AG04450 (cell line): Measurements from ENCODE around the gene ARHGAP24. TPM values are rescaled to one million over a fixed set of nuclear protein-coding genes. Genes with fewer than 3 reads are reported as not detected.
"Not testable (repeated sequence)": the region's sequence is repeated elsewhere in the genome, so short reads cannot be mapped to it uniquely, and the experiment has no call there.

ENCODE experiments used
- CTCF ChIA-PET: fragments of 300-600, 350-600 bp; formaldehyde crosslinking; extraction: SDS; loops from one replicate; lab custom pipeline; 2022; ENCODE audit warnings: antibody characterized with exemption, inconsistent platforms; lab: Charles Lee
- POLR2A ChIA-PET: fragments of 350-600 bp; formaldehyde crosslinking; extraction: SDS; loops from one replicate; lab custom pipeline; 2021; ENCODE audit warnings: antibody characterized with exemption, inconsistent platforms; lab: Yijun Ruan, JAX
- DNase-seq: peaks from one replicate; pipeline ENCODE4 v3.0.0-alpha.2; 2011; ENCODE audit warnings: low read depth, low spot score
- H3K27ac ChIP-seq: one replicate; pipeline ENCODE4 v1.5.1; 2012; ENCODE audit warnings: low read depth, low read length, control low read depth
- H3K27me3 ChIP-seq: one replicate; pipeline ENCODE4 v1.6.0; 2012; ENCODE audit warnings: low read length; ENCODE audit not compliant: control insufficient read depth, insufficient read depth
- H3K4me3 ChIP-seq: 2 replicates; pipeline ENCODE4 v1.5.1; 2011; ENCODE audit warnings: mild to moderate bottlenecking, low read depth, low read length, control low read depth
- H3K9me3 ChIP-seq: 2 replicates; pipeline ENCODE4 v1.5.1; 2012; ENCODE audit warnings: low read length; ENCODE audit not compliant: control insufficient read depth, insufficient read depth
- CTCF ChIP-seq: IDR thresholded peaks from 2 replicates; pipeline ENCODE4 v1.5.1; 2011; ENCODE audit warnings: low read depth, low read length, control low read depth, inconsistent platforms
- polyA plus RNA-seq: library from polyadenylated mRNA; depleted of rRNA; stranded (reverse); fragments of >200 nt; gene quantifications from 2 replicates; pipeline ENCODE4 v1.2.3, GENCODE V29; 2011

ARHGAP24 gene
- polyA plus RNA-seq, 1 experiment = 16.8 TPM

- CTCF ChIA-PET = interaction anchor here (1.0 to 2.5 kb wide), 4 partner anchors 10 to 159 kb away, joined by 3 to 12 read pairs (median 5); no protein-coding TSS in a partner anchor
- no peak overlapping the region for H3K4me3 ChIP-seq
- H3K9me3 ChIP-seq = no peaks in the 10 kb centered on the region
- DNase-seq = no peak
- no peak for TF ChIP-seq CTCF
- POLR2A ChIA-PET = no interaction called here
- H3K27me3 ChIP-seq = no peaks in the 10 kb centered on the region
- no peak overlapping the region for H3K27ac ChIP-seq
These were observed 481.5 kb downstream of the ARHGAP24 start for GRCh38 chr4:85956293-85956945.

GRCh38 chr4:85961887-85962286 lies 486.9 kb downstream of the ARHGAP24 start:
- Histone ChIP-seq H3K9me3 (no peaks in the 10 kb centered on the region), H3K27me3 (no peaks in the 10 kb centered on the region), H3K27ac (no peak overlapping the region), H3K4me3 (no peak overlapping the region)
- ChIA-PET CTCF (interaction anchor here (1.1 to 2.3 kb wide), 3 partner anchors 165 to 214 kb away, joined by 5 to 14 read pairs (median 7); no protein-coding TSS in a partner anchor), POLR2A (no interaction called here)
- TF ChIP-seq CTCF = no peak
- DNase-seq = no peak

GRCh38 chr4:85963231-85963630 lies 488.3 kb downstream of the ARHGAP24 start:
- ChIA-PET POLR2A (no interaction called here), CTCF (interaction anchor here (2.3 kb wide), 1 partner anchor 215 kb away, joined by 14 read pairs; no protein-coding TSS in a partner anchor)
- TF ChIP-seq CTCF = no peak
- H3K27ac ChIP-seq = no peak overlapping the region
- no peak for DNase-seq
- H3K9me3 ChIP-seq = no peaks in the 10 kb centered on the region
- H3K4me3 ChIP-seq = no peak overlapping the region
- no peaks in the 10 kb centered on the region for H3K27me3 ChIP-seq

- CTCF ChIA-PET = interaction anchor here (0.6 to 2.1 kb wide), 2 partner anchors 40 to 185 kb away, joined by 3 to 5 read pairs; no protein-coding TSS in a partner anchor
- POLR2A ChIA-PET = no interaction called here
- no peak for DNase-seq
- Histone ChIP-seq H3K4me3 (no peak overlapping the region), H3K27ac (no peak overlapping the region), H3K9me3 (no peaks in the 10 kb centered on the region), H3K27me3 (no peaks in the 10 kb centered on the region)
- 0 out of 2 replicates have a peak, but pooled peaks have one; percentile 1 for TF ChIP-seq CTCF
These were observed 489.3 kb downstream of the ARHGAP24 start for GRCh38 chr4:85964298-85964697.

GRCh38 chr4:85965017-85965416 lies 490.1 kb downstream of the ARHGAP24 start:
- H3K4me3 ChIP-seq, H3K27me3 ChIP-seq, H3K9me3 ChIP-seq, H3K27ac ChIP-seq, POLR2A ChIA-PET, DNase-seq: not testable (repeated sequence)
- CTCF ChIA-PET = interaction anchor here (1.2 to 2.1 kb wide), 3 partner anchors 9 to 186 kb away, joined by 4 to 5 read pairs (median 4); no protein-coding TSS in a partner anchor
